Measurements from ENCODE around the gene ASIC2. TPM values are rescaled to one million over a fixed set of nuclear protein-coding genes. Genes with fewer than 3 reads are reported as not detected.

ASIC2 gene
- total and polyA plus RNA-seq, 12 donors = 0.29 to 1.5 (median 0.69) TPM

DNA sequence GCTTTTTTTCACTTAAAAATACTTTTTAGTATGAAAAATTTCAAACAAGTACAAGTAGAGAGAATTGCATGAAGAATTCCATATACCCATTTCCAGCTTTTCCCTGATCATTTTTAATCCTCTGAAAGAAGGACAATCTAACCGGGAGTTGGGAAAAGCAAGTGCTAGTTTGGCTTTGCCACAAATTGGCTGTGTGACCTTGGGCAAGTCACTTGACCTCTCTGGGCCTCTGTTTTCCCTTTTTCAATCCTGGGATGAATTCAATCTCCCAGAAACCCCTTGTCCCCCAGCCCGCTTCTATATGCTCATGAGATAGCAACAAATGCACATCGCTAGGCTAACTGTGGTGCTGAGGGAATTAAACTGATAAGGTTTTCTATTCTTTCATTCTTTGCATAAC lies 49.4 kb downstream of the ASIC2 start:
- no peak for DNase-seq
- intact Hi-C loops (cut with DNase I) = loop anchor here in 1 of 2 donors (5.0 kb wide), 1 partner anchor 44 kb away; no protein-coding TSS in a partner anchor
- Histone ChIP-seq H3K9me3 (replicated peaks in 1 of 3) (no peaks in the 10 kb centered on the region), H3K4me1 (replicated peaks in 1 of 2) (peaks cover 8 to 13% of the 10 kb centered on the region in 2 donors), H3K27me3 (no peaks in the 10 kb centered on the region), H3K36me3 (replicated peaks in 1 of 2) (no peaks in the 10 kb centered on the region), H3K4me3 (no peak overlapping the region), H3K27ac (no peak overlapping the region)
- WGBS, 4 donors = 78 to 86% (median 85%) methylated on average over 3 of the region's 3 CpGs
- no peak for TF ChIP-seq CTCF (IDR thresholded peaks at IDR 0.05)
- TF ChIP-seq POLR2A (IDR thresholded peaks at IDR 0.05) = no peak

GRCh38 chr17:33242375-33243124 lies 50.5 kb downstream of the ASIC2 start:
- no peak overlapping the region for H3K27ac ChIP-seq
- intact Hi-C loops (cut with DNase I) = loop anchor here in 1 of 2 donors (5.0 kb wide), 1 partner anchor 45 kb away; no protein-coding TSS in a partner anchor
- H3K36me3 ChIP-seq (replicated peaks in 1 of 2) = no peaks in the 10 kb centered on the region
- no peaks in the 10 kb centered on the region for H3K27me3 ChIP-seq
- DNase-seq = no peak
- H3K4me3 ChIP-seq = no peak overlapping the region
- H3K9me3 ChIP-seq (replicated peaks in 1 of 3) = no peaks in the 10 kb centered on the region
- H3K4me1 ChIP-seq (replicated peaks in 1 of 2) = peaks cover 8 to 13% of the 10 kb centered on the region in 2 donors
- WGBS, 4 donors = 70 to 91% (median 89%) methylated on average over 8 of the region's 8 CpGs
- no peak for TF ChIP-seq POLR2A (IDR thresholded peaks at IDR 0.05)
- TF ChIP-seq CTCF (IDR thresholded peaks at IDR 0.05) = no peak

DNA sequence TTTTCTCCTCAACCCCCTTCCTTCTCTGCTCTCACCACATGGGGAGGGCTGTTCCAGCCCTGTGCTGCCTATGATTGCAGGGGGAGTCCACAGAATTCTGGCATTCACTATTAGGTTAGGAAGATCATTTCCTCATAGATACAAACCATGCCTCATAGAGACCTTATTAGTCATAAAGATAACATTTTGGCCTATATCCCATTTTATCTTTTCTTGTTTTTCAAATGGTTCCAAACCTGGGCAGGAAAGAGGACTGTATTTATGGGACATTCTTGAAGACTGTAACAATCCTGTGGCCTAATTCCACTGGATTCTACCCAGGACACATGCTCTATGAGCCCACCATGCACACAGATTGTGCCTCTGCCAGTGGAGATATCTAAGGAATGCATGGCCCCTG lies 51.7 kb downstream of the ASIC2 start:
- H3K4me1 ChIP-seq (replicated peaks in 1 of 2) = peaks cover 8 to 13% of the 10 kb centered on the region in 2 donors
- intact Hi-C loops (cut with DNase I) = loop anchor here in 1 of 2 donors (5.0 kb wide), 1 partner anchor 46 kb away; no protein-coding TSS in a partner anchor
- no peaks in the 10 kb centered on the region for H3K36me3 ChIP-seq (replicated peaks in 1 of 2)

DNA sequence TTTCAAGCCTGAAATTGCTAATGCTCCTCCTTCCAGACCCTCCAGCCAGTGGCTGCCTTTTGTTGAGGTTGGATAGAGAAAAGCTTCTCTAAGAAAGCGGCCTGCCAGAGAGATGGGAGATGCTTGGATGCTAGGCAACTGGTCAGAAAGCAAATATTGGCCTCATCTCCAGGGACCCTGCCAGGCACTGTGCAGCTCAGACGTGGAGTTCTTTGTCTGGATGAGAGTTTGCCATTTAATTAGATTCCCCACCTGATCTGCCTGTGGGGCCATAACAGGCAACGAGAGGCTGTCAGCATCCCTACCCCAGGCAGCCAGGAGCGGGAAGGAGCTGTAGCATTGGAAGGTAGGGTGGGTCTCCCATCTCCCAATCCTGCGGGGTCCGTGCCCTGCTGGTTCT lies 52.7 kb downstream of the ASIC2 start:
- Histone ChIP-seq H3K4me3 (no peak overlapping the region), H3K36me3 (replicated peaks in 1 of 2) (no peaks in the 10 kb centered on the region), H3K9me3 (replicated peaks in 1 of 3) (no peaks in the 10 kb centered on the region), H3K27me3 (no peaks in the 10 kb centered on the region), H3K27ac (no peak overlapping the region), H3K4me1 (replicated peaks in 1 of 2) (peaks cover 11 to 21% of the 10 kb centered on the region in 2 donors)
- intact Hi-C loops (cut with DNase I) = loop anchor here in 1 of 2 donors (5.0 kb wide), 1 partner anchor 47 kb away; no protein-coding TSS in a partner anchor
- no peak for TF ChIP-seq POLR2A (IDR thresholded peaks at IDR 0.05)
- no peak for TF ChIP-seq CTCF (IDR thresholded peaks at IDR 0.05)
- 83 to 98% (median 86%) methylated on average over 5 to 6 of the region's 6 CpGs for WGBS, 4 donors
- DNase-seq = no peak

More for the DNA sequence above, 51.7 kb downstream of the ASIC2 start:
- TF ChIP-seq POLR2A (IDR thresholded peaks at IDR 0.05) = no peak
- TF ChIP-seq CTCF (IDR thresholded peaks at IDR 0.05) = no peak
- H3K9me3 ChIP-seq (replicated peaks in 1 of 3) = no peaks in the 10 kb centered on the region
- no peaks in the 10 kb centered on the region for H3K27me3 ChIP-seq
- no peak overlapping the region for H3K4me3 ChIP-seq
- peak in 3 of 7 donors; percentile 32 to 47 (median 32) for DNase-seq
- peak overlapping the region in 1 of 5 donors; percentile 68 for H3K27ac ChIP-seq
